Activated CD8-positive, alpha-beta memory T cell treated with anti-CD3 and anti-CD28 coated beads, Interleukin-2, amount 50 U/mL, for 48 hours (primary cell): Measurements from ENCODE around the gene ANKRD12.
"Not testable (repeated sequence)": the region's sequence is repeated elsewhere in the genome, so short reads cannot be mapped to it uniquely, and the experiment has no call there.

Experiments
- DNase-seq: peaks from one replicate; pipeline ENCODE4 v3.0.0-alpha.2; 2020

Gene ANKRD12

DNA sequence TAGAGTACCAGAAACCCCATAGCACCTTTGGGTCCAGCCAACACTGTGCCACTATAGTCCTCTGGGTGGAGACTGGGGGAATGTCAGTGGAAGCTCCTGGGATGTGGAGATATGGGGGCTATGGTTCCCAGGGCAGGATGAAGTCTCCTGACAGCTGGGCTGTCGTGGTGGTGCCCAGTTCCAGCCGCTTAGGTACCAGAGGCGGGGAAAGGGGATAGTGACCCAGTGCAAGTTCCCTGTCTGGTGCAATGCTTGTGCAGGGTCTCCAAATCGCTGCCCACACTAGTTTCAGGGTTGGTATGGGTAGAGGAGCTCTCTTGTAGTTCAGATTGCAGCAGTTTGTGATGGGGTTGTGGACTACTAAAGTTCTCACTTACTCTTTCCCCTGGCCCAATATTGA lies 97.9 kb downstream of the ANKRD12 start:
- DNase-seq: no peak

DNA sequence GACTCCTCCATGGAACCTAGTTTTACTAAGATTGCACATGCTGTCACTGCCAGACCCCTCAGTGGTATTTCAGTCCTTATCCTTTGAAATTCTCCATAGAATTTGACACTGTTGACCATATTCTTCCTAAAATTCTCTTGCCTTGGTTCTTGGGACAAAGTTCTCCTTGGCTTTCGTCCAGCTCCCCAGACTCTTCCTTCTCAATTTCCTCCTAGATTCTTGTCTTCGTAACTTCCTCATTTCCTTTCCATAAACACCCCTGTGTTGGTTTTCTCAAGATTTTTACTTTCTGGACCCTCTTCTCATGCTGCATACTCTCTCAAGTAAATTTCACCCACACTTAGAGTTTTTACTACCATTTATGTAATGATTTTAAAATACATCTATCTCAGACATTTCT lies 101.4 kb downstream of the ANKRD12 start:
- DNase-seq: no peak

GRCh38 chr18:9239720-9240119 lies 103.1 kb downstream of the ANKRD12 start:
- no peak for DNase-seq

GRCh38 chr18:9240270-9240669 lies 103.7 kb downstream of the ANKRD12 start:
- no peak for DNase-seq

- DNase-seq: no peak
These were observed 106.4 kb downstream of the ANKRD12 start for GRCh38 chr18:9243029-9243428.

DNA sequence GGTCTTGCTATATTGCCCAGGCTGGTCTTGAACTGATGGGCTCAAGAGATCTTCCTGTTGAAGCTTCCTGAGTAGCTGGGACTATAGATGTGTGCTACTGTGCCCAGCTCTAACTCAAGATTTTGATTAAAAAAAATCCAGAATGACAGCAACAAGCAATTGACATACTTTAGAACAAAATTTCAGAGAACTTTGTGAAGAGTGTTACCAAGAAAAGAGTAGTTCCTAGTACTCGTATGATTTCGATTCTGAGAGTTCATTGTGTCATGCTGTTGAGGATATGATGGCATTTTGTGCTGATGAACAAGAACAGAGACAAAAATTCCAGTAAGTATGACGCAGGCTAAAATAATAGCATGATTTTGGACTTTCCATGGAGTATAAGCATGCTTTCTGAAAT lies 107.8 kb downstream of the ANKRD12 start:
- no peak for DNase-seq

- DNase-seq: no peak
These were observed 112.1 kb downstream of the ANKRD12 start for GRCh38 chr18:9248661-9249060.

DNA sequence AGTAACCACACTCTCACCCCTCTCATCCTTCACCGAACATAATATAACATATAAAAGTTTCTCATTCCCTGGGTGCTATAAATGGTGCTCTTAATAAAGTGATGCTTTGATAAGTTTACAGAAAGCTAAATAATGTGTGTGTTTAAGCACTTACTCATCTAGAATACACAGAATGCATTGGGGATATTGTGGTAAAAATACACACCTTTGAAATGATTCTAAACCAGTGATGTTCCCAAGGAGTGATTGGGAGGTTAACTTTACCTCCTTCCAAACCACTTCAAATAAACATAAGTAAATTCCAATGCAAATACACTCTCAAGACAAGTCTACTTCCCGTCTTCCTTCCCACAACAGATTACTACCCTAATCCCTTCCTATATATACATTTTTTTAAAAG lies 112.7 kb downstream of the ANKRD12 start:
- DNase-seq: no peak

- no peak for DNase-seq
These were observed 122.6 kb downstream of the ANKRD12 start for GRCh38 chr18:9259173-9259572.

- DNase-seq: no peak
These were observed 124.1 kb downstream of the ANKRD12 start for GRCh38 chr18:9260388-9261380.

- DNase-seq: no peak
These were observed 126.7 kb downstream of the ANKRD12 start for GRCh38 chr18:9263264-9263663.

GRCh38 chr18:9264797-9265196 lies 128.2 kb downstream of the ANKRD12 start:
- DNase-seq: not testable (repeated sequence)

- no peak for DNase-seq
These were observed 136.6 kb downstream of the ANKRD12 start for GRCh38 chr18:9273221-9273620.

DNA sequence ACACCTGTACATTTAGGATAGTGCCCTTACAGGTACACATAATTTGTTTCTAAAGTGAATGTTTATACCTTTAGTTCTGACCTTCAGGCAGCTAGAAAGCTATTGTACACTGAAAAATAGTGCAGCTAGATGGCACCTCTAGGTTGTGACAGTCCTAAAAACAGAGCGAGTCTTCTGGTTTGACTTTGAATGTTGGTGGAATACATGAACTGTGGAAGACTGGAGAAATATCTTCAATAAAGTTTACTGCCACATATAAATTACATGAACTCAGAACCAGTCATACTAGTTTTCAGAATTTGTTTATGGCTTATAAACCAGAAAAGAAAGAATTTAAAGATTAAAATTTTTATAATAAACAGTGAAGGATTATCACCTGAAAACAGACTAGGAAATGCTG lies 139.3 kb downstream of the ANKRD12 start:
- DNase-seq: no peak

DNA sequence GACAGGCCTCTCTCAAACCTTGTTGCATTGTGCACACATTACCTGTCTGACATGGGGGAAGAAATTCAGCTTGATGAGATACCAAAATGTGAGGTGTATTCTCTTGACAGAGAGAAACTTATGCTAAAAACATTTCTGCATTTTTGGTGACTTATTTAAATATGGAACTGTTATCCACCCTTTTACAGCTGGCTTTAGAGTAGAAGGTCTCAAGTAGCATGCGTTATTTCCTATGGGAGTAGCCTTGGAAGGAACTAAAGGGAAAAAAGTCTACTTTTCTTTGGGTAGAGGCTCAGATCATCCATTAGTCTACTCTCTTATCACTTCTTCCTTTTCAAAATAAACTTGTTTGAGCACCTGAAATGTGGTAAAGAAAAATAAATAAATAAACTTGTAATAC lies 141.4 kb downstream of the ANKRD12 start:
- no peak for DNase-seq

- DNase-seq: no peak
These were observed 144.3 kb downstream of the ANKRD12 start for GRCh38 chr18:9280849-9281248.

- DNase-seq: no peak
These were observed 145.2 kb downstream of the ANKRD12 start for GRCh38 chr18:9281780-9282179.

DNA sequence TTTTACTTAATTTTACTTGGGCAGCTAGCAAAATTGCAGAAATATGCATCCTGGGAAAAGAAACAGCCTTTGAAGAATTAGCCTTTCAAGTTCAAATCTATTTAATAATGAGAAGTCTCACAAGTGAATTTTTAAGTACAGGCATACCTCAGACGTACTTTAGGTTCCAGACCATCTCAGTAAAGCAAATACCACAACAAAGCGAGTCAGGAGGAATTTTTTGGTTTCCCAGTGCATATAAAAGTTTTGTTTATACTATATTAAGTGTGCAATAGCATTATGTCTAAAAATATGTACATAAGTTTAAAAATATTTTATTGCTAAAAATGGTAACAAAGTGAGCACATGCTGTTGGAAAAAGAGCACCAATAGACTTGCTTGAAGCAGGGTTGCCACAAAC lies 147.2 kb downstream of the ANKRD12 start:
- no peak for DNase-seq

- DNase-seq: no peak
These were observed 149.0 kb downstream of the ANKRD12 start for GRCh38 chr18:9285604-9286003.

- no peak for DNase-seq
These were observed 150.5 kb downstream of the ANKRD12 start for GRCh38 chr18:9287036-9287435.

DNA sequence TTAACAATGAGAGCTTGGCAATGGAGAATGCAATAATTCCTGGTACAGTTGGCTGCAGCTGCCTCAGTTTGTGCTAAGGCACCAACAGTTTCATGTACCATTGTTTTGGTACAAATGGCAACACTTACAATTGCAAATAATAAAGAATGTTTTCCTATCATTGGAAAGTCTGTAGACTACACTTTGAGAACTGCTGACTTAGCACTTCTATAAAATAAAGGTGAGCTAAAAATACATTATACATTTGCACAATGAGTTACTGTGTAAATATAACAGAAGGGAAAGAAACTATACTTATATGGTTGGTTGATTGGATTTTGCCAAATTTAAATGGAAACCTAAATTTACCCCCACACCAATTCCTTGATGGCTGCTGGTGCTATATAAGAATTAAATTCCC lies 153.1 kb downstream of the ANKRD12 start:
- no peak for DNase-seq

- no peak for DNase-seq
These were observed 153.6 kb downstream of the ANKRD12 start for GRCh38 chr18:9290156-9290555.

DNA sequence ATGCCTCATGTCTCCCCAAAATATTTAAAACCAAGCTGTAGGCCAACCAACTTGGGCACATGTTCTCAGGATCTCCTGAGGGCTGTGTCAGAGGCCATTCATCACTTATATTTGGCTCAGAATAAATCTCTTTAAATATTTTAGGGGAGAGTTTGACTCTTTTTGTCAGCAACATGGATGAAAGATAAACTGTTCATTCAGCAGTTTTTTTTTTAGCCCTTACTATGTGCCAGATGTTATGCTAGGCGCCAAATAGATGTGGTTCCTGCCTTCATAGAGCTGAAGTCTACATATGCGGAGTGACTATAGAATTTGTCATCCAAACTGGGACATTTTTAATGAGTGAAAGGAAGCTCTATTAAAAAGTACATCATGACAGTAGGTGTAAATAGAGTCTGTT lies 155.5 kb downstream of the ANKRD12 start:
- no peak for DNase-seq

DNA sequence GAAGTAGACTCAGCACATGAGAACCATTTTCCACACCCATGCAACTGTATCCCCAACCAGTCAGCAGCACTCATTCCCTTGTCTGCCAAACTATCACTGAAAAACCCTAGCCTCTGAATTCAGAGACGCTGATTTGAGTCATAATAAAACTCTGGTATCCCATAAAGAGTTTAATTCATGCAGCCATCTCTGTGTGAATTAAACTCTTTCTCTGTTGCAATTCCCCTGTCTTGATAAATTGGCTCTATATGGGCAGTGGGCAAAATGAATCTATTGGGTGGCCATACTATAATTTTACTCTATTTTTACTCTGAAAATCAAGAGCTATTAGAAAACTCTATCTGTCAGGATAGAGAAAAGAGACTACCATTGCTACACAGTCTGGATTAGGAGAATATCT lies 157.4 kb downstream of the ANKRD12 start:
- DNase-seq: no peak
